NCI-H345 (cell line): ENCODE results near the gene GLCCI1.
"Not testable (repeated sequence)": the region's sequence is repeated elsewhere in the genome, so short reads cannot be mapped to it uniquely, and the experiment has no call there.

Experiments used
- DNase-seq: peaks from one replicate; lab custom pipeline; 2025; lab: John Stamatoyannopoulos, UW

Gene GLCCI1

DNA sequence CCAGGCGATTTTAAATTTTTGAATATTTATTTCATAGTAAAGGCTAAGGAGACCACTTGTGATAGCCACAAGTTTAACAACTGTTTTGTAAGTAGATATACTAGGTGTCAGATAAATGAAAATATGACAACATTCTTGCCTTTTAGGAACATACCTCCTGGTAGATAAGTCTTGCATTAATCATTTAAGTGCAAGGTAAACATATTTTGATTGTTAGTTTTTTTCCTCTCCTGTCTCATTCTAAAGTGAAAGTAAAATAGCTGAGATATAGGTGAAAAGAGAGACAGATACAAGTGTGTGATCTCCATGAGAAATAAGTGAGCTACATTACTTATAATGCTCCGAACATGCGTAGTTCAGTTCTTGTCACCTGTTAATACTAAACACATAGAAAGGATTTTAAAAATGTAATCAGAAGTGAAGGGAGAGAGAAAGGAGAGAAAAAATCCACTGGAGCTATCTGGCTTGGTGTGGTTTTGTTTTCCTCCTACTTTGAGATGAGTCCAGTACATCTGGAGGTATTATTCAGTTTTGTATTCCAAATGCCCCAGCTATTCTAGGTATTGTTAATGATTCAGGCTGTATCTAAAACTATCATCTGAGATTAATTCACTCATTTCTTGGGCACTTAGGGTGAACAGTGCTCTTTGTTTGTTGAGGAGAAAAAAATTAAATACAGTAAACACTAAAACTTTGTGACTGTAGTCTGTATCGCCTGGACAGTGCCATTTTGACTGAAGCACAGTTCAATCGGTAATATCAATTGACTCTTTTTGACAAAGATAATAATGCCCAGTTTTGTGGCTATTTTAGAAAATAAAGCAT is 21.2 kb downstream of the GLCCI1 start:
- DNase-seq, result no peak

DNA sequence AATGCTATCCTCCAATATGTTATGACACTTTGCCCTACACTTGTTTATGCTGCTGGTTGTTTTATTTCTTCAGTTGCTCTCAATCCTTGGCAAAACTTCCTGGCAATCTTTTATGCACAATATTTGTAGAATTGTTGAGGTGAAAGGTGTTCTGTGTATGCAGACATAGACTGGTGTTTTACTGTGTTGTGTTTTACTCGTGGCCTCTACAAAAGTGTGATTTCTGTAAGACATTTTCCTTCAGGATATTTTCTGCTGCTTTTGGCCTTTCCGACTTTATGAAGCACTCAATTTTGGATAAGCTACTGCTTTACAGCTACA is 21.8 kb downstream of the GLCCI1 start:
- no peak for DNase-seq

DNA sequence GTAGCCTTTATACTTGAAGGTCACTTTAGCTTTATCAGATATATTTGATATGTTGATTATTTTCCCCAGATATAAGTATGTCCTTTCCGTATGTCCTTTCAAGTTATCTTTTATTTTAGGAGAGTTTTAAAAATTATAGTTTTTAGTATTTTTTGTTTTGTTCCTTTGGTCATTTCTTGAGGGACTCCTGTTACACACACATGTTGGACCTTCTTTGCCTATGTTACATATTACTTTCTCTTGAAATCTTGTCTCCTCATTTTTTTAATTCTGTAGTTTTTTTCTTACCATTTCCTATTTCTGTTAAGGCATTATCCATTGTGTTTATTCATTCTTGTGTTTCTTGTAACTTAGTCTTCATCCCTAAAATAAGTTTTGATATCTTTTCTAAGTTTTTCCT is 23.9 kb downstream of the GLCCI1 start:
- no peak for DNase-seq

DNA sequence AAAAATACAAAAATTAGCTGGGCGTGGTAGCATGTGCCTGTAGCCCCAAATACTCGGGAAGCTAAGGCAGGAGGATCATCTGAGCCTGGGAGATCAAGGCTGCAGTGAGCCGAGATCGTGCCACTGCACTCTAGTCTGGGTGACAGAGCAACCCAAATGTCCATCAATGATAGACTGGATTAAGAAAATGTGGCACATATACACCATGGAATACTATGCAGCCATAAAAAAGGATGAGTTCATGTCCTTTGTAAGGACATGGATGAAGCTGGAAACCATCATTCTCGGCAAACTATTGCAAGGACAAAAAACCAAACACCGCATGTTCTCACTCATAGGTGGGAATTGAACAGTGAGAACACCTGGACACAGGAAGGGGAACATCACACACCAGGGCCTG is 26.8 kb downstream of the GLCCI1 start:
- DNase-seq, result not testable (repeated sequence)

GRCh38 chr7:7996568-7996967 is 28.0 kb downstream of the GLCCI1 start:
- DNase-seq, result no peak

DNA sequence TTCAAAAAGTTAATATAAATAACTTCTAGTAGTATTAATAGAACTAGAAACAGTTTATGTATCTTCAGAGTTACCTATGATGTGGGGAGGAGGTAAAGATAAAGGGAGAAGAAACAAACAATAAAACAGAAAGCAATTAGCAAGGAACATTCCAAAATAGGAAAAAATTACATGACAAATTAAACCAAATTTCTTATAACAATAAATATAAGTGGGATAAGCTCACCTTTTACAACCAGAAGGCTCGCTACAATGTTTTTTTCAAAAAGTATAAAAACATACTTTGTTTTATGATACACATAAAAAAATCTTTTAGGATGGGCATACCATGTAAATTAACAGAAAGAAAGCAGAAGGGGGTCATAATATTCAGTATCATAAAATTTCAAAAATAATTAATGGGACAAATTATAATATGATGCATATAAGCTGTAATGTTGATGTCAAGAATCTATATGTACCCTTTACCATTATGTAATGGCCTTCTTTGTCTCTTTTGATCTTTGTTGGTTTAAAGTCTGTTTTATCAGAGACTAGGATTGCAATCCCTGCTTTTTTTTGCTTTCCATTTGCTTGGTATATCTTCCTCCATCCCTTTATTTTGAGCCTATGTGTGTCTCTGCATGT is 31.8 kb downstream of the GLCCI1 start:
- no peak for DNase-seq

GRCh38 chr7:8003077-8003476 is 34.5 kb downstream of the GLCCI1 start:
- DNase-seq, result no peak

GRCh38 chr7:8005279-8005678 is 36.7 kb downstream of the GLCCI1 start:
- no peak for DNase-seq

DNA sequence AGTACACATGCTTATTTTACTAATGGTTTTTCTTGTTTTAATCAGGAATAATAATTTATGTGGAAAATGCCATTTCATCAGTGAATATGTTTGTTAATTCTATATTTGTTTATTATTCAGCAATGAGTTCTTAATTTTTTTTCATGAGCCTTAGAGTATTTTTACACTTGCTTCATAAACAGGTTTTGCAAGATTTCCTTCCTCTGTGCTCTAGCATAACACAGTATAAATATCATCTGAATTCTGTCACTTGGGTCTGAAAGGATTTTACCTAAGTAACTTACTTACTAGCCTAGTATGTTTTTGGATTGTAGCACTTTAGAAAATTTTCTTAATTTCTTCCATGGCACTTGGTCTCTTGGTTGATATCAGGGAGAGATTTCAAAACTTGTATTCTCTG is 45.8 kb downstream of the GLCCI1 start:
- no peak for DNase-seq

GRCh38 chr7:8015100-8015745 is 46.6 kb downstream of the GLCCI1 start:
- no peak for DNase-seq

DNA sequence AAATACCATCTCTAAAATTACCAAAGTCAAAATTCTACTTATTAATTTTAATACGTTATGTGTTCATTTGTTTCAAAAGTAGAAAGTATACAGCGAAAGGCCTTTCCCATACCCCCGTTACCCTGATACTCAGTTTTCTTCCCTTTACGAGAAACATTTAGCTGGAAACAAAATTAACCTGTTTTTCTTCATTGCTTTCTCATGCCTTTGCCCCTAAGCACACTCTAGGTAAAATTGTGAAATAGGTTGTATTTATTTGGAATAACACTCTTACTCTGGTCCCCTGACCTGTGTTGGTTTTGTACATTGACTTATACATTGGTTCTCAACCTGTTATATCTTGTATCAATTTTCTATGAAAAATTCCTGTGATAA is 47.1 kb downstream of the GLCCI1 start:
- DNase-seq, result no peak

GRCh38 chr7:8017423-8017822 is 48.8 kb downstream of the GLCCI1 start:
- DNase-seq, result no peak

DNA sequence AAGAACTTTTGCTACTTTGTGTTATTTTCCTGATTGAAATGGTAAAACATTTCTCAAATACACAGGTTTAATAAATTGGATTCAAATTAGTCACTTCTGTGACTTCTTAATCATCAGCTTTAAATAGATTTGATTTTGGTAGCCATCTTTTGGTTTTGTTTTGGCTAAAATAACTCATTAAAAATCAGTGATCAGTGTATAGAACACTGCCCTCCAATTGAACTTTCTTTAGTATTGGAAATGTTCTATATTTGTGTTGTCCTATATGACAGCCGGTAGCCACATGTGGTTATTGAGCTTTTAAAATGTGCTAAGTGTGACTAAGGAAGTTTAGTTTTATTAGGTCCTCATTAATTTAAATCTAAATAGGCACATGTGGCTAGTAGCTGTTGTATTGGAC is 50.4 kb downstream of the GLCCI1 start:
- DNase-seq, result no peak

- no peak for DNase-seq
Observed at GRCh38 chr7:8022628-8023027, 54.0 kb downstream of the GLCCI1 start.

GRCh38 chr7:8035192-8035591 is 66.6 kb downstream of the GLCCI1 start:
- DNase-seq, result no peak

DNA sequence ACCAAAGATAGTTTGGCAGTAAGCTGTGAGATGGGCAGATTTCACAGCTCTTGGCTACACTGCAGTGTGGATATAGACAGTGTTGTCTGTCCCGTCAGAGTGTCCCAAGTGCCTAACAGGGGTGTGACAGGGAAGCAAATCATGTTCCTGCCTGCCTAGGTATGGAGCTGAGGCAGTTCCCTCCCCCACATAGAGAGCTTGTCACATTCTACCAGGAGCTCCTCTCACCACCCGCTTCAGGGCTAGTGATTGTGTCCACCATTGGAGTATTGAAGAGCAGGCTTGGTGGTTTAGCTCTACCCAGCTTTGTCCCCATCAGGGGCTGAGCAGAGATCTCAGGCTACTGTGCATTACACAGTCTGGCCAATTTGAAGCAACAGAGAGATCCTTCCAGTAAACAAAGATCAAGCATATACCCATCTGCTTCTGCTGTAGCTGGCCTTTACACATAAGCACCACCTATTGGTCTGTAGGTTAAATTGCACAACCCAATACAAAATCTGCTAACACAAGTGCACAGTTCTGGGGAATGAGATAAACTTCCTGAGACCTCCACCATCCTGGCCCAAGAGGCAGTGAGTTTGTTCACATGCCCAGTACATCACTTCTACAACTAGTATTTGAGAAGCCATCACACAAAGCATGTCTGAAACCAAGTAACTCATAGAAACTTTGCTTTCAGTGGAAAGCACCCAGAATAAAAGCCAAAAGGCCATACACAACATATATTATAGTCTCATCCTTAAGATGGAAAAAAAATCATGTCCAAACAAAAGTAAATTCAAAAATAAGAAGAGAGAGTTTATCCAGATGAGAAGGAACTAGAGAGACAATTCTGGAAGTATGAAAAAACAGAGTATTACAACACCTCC is 67.3 kb downstream of the GLCCI1 start:
- DNase-seq, result no peak

DNA sequence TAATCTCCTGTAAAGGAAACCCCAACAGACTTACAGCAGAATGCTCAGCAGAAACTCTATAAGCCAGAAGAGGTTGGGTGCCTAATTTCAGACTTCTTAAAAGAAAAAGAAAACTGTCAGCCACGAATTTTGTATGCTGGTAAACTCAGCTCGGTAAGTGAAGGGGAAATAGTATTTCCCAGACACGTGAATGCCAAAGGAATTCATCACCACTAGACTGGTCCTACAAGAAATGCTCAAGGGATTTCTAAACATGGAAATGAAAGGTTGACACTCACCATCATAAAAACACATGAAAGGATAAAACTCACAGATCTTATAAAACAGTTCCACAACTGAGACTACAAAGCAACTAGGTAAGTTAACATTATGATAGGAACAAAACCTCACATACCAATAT is 68.6 kb downstream of the GLCCI1 start:
- no peak for DNase-seq

DNA sequence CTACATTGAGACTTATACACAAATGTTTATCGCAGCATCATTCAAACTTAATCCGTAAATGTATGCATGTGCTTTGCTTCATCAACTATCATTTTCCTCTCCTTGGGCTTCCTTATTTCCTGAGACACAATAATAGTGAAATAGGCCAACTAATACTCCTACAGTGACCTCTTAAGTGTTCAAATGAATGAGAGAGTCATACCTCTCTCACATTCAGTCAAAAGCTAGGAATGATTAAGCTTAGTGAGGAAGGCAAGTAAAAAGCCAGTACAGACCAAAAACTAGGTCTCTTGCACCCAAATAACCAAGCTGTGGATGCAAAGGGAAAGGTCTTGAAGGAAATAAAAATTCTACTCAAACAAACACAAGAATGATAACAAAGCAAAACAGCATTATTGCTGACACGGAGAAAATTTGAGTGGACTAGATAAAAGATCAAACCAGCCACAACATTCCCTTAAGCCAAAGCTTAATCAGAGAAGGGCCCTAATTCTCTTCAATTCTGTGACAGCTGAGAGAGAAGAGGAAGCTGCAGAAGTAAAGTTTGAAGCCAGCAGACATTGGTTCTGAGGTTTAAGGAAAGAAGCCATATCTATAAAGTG is 72.3 kb downstream of the GLCCI1 start:
- DNase-seq, result no peak

DNA sequence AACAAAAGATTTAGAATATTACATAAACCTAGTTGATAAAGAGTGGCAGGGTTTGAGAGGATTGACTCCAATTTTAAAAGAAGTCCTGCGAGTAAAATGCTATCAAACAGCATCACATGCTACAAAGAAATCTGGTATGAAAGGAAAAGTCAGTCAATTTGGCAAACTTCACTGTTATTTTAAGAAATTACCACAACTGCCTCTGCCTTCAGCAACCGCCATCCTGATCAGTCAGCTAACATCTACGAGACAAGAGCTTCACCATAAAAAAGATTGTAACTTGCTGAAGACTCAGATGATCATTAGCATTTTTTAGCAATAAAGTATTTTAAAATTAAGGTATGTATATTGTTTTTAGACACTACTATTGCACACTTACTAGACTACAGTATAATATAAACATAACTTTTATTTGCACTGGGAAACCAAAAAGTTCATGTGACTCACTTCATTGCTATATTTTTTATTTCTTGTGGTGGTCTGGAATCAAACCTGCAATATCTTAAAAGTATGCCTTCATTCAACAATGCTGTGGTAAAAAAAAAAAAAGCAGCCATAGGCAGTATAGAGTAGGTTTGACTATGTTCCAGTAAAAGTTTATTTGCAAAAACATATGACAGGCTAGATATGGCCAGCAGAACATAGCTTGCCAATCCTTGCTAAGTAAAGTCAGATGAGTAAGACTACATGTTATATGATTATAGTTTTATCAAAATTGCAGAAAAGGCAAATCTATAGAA is 74.4 kb downstream of the GLCCI1 start:
- DNase-seq, result no peak

DNA sequence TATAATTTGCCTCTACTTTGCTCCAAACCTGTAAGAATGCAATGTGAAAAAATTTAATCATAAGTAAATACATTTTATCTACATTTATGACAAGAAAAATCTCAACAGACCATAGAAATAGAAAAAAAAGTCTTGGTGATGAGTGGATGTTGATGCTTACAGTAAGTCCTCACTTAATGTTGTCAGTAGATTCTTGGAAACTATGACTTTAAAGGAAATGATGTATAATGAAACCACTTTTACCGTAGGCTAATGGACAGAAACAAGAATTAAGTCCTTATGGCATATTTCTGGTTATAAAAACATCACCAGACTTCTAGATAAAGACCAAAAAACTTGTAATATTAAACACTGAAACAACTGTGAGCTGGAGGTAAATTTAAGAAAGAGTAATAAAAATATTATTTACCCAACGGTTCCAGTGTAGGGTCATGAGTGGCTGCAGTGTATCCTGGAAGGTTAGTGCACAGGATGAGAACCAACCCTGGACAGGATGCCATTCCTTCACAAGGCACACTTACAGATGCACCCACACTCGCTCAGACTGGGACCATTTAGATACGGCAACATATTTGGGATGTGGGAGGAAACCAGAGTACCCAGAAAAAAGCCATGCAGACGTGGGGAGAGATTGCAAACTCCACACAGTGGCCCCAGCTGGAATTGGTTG is 76.3 kb downstream of the GLCCI1 start:
- no peak for DNase-seq

DNA sequence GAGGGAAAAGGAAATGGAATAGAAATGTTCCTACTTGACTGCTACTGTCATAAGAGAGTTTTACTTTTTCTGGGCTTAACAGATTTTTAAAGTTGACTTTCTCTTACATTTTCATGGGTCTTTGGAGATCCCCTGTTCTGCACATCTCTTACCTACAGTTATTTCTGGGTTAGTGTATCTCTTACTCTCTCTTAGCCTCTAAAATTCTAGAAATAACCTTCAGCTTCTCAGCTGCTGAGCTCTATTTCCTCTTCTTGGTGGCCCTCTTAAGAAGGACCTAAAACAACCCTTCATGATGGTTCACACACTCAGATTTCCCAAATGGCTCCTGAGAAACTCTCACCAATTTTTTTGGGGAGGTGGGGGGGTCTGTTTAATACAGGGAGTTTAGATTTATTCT is 79.5 kb downstream of the GLCCI1 start:
- not testable (repeated sequence) for DNase-seq
